ENCODE results near the gene MTCH1.
"Not testable (repeated sequence)": the region's sequence is repeated elsewhere in the genome, so short reads cannot be mapped to it uniquely, and the experiment has no call there.

MTCH1 gene

DNA sequence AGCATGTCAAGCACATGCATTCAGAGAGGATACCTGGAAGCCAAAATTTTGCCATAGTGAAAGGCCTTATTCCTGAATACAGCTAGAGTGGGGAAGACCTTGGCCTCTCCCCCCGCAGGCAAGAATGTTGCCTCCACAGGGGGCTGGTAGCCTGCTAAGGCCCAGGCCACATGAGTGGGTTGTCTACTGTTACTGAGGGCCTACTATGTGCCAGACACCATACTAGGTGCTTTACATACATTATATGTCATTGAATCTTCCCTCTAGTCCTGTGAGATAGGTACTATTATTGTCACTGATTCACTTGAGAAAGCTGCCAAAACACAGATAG lies 32.1 kb downstream of the MTCH1 start:
- peaks cover 8% of the 10 kb centered on the region for H3K4me1 ChIP-seq
- no peak overlapping the region for H3K4me3 ChIP-seq
- no peaks in the 10 kb centered on the region for H3K27me3 ChIP-seq (ENCODE audit: low read depth)
- in situ Hi-C loops (cut with MboI; ENCODE audit: low sequenced_read_pairs) = no loop called here
- no peaks in the 10 kb centered on the region for H3K36me3 ChIP-seq (replicated peaks)
- no peaks in the 10 kb centered on the region for H3K9me3 ChIP-seq
- no peak for DNase-seq (ENCODE audit: low spot score in 2 of 2)

DNA sequence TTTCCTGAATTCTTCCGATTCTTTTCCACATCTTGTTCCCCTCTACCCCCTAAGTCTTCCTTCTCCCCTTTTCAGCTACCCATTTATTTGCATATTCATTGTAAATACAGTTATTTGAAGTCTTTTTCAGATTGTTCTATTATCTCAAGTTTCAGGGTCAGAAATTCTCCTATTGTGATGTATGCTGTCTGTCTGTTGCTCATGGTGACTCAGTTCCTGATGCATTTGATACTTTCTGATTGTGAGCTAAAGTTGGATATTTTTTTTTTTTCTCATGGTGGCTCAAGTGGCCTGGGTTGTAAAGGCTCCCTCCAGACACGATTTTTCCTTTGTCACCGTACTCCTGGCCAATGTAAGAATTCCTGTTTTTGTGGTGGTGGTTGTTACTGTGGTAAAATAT lies 36.4 kb downstream of the MTCH1 start:
- Histone ChIP-seq H3K36me3 (replicated peaks) (no peaks in the 10 kb centered on the region), H3K27me3 (ENCODE audit: low read depth) (no peaks in the 10 kb centered on the region), H3K9me3 (no peaks in the 10 kb centered on the region), H3K4me3 (no peak overlapping the region), H3K4me1 (peaks cover 8% of the 10 kb centered on the region)
- DNase-seq (ENCODE audit: low spot score in 2 of 2) = no peak
- in situ Hi-C loops (cut with MboI; ENCODE audit: low sequenced_read_pairs) = no loop called here

DNA sequence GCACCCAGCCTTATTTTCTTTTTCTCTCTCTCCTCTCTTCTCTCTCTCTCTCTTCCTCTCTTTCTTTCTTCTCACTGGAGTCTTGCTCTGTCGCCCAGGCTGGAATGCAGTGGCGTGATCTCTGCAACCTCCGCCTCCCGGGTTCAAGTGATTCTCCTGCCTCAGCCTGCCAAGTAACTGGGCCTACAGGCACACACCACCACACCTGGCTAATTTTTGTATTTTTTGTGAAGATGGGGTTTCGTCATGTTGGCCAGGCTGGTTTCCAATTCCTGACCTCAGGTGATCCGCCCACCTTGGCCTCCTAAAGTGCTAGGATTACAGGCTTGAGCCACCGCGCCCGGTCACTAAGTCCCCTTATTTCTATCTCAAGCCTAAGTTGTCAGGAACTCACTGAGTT lies 36.9 kb downstream of the MTCH1 start:
- H3K36me3 ChIP-seq (replicated peaks); H3K4me3 ChIP-seq; H3K4me1 ChIP-seq; DNase-seq (ENCODE audit: low spot score in 2 of 2); in situ Hi-C loops (cut with MboI; ENCODE audit: low sequenced_read_pairs); H3K9me3 ChIP-seq; H3K27me3 ChIP-seq (ENCODE audit: low read depth): not testable (repeated sequence)

DNA sequence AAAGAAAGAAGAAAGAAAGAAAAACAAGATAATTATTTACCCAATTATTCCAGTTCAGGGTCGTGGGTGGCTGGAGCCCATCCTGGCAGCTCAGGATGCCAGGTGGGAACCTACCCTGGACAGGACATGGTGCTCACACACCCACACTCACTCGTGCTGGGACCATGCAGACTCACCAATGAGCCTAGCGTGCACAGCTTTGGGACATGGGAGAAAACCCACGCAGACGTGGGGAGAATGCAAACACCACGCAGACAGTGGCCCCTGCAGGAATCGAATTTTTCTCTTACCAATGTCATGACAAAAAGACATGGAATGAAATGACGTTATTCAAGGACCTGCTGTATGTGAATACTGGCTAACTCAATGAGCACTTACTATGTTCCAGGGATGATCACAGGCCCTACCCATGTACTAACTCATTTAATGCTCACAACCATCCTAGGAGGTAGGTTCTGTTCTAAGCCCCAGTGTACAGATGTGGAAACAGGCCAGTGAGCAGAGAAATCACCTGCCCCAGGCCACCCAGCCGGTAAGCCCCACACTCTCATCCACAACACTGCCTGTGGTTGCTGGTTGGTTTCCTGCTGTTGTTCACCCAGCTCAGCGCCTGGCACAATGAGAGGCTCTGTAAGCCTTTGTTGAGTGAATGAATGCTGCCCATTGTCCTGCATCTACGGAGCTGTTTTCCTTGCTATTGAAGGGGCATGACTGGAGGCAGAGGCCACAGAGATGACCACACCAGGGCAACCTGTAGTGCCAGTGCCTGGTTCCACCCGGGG lies 38.2 kb downstream of the MTCH1 start:
- no peaks in the 10 kb centered on the region for H3K27me3 ChIP-seq (ENCODE audit: low read depth)
- DNase-seq (ENCODE audit: low spot score in 2 of 2) = no peak
- H3K4me3 ChIP-seq = no peak overlapping the region
- in situ Hi-C loops (cut with MboI; ENCODE audit: low sequenced_read_pairs) = no loop called here
- H3K36me3 ChIP-seq (replicated peaks) = no peaks in the 10 kb centered on the region
- H3K4me1 ChIP-seq = peaks cover 8% of the 10 kb centered on the region
- H3K9me3 ChIP-seq = no peaks in the 10 kb centered on the region

DNA sequence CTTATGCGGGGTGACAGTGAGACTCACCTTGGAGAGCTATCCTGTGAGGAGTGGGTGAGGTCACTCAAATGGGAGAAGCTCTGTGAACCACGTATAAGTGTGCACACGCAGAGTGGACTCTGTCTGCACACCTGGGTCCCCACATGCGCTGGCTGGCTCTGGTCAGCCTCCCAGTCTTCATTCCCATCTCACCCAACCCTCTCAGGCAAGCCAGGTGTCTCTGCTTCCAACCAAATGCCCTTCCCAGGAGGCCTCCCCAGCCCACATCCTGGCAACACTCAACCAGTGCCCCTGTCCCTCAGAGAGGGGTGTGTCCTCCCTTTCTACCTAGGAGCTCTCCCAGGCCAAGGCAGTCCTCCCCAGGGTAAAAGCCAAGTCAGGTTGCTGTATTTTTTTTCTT lies 39.5 kb downstream of the MTCH1 start:
- in situ Hi-C loops (cut with MboI; ENCODE audit: low sequenced_read_pairs) = no loop called here

DNA sequence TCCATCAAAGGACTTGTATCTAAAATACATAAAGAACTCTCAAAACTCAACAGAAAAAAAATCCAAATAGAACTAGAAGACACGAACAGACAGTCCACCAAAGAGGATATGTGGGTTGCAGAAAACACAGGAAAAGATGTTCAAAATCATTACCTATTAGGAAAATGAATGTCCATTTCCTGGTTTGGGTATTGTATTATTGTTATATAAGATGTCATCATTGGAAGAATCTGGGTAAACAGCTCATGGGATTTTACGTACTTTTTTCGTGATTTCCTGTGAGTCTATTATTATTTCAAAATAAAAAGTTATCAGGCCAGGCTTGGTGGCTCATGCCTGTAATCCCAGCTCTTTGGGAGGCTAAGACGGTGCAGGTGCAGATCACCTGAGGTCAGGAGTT lies 40.7 kb downstream of the MTCH1 start:
- Histone ChIP-seq H3K27me3 (ENCODE audit: low read depth) (no peaks in the 10 kb centered on the region), H3K36me3 (replicated peaks) (no peaks in the 10 kb centered on the region), H3K9me3 (no peaks in the 10 kb centered on the region), H3K4me1 (peaks cover 8% of the 10 kb centered on the region), H3K4me3 (no peak overlapping the region)
- in situ Hi-C loops (cut with MboI; ENCODE audit: low sequenced_read_pairs) = no loop called here
- DNase-seq (ENCODE audit: low spot score in 2 of 2) = no peak

More for the DNA sequence above, 39.5 kb downstream of the MTCH1 start:
- Histone ChIP-seq H3K36me3 (replicated peaks) (no peaks in the 10 kb centered on the region), H3K4me1 (peaks cover 8% of the 10 kb centered on the region), H3K27me3 (ENCODE audit: low read depth) (no peaks in the 10 kb centered on the region), H3K4me3 (no peak overlapping the region), H3K9me3 (no peaks in the 10 kb centered on the region)
- DNase-seq (ENCODE audit: low spot score in 2 of 2) = no peak

DNA sequence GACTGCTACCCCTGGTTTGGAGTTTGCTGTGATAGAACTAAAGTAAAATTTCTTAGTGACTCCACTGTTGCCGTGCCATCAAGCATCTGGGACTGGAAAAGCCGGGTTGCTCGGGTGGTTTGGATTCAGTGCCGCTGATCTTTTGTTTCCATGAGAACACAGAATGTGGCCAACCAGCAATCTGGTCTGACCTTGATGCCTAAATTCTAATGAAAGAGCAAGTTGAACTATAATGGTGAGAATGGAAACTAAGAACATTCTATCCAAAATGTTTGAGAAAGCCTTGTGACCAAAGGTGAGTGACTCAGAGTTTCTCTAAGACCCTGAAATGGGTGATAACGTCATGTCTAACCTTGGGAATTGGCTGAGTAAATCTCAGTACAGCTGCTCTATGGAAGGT lies 41.3 kb downstream of the MTCH1 start:
- in situ Hi-C loops (cut with MboI; ENCODE audit: low sequenced_read_pairs) = no loop called here
- Histone ChIP-seq H3K27me3 (ENCODE audit: low read depth) (no peaks in the 10 kb centered on the region), H3K4me3 (no peak overlapping the region)

DNA sequence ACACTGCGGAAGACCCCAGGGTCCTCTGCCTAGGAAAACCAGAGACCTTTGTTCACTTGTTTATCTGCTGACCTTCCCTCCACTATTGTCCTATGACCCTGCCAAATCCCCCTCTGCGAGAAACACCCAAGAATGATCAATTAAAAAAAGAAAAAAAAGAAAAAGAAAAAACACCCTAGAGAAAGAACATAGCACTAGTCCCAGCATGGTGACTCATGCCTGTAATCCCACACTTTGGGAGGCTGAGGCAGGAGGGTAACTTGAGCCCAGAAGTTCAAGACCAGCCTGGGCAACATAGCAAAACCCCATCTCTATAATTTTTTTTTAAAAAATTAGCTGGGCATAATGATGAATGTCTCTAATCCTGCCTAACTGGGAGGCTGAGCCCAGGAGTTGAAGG lies 43.7 kb downstream of the MTCH1 start:
- DNase-seq (ENCODE audit: low spot score in 2 of 2); H3K4me3 ChIP-seq; in situ Hi-C loops (cut with MboI; ENCODE audit: low sequenced_read_pairs); H3K27me3 ChIP-seq (ENCODE audit: low read depth); H3K9me3 ChIP-seq; H3K36me3 ChIP-seq (replicated peaks); H3K4me1 ChIP-seq: not testable (repeated sequence)

More for the DNA sequence above, 41.3 kb downstream of the MTCH1 start:
- H3K9me3 ChIP-seq = no peaks in the 10 kb centered on the region
- H3K36me3 ChIP-seq (replicated peaks) = no peaks in the 10 kb centered on the region
- peaks cover 3% of the 10 kb centered on the region for H3K4me1 ChIP-seq
- DNase-seq (ENCODE audit: low spot score in 2 of 2) = no peak

DNA sequence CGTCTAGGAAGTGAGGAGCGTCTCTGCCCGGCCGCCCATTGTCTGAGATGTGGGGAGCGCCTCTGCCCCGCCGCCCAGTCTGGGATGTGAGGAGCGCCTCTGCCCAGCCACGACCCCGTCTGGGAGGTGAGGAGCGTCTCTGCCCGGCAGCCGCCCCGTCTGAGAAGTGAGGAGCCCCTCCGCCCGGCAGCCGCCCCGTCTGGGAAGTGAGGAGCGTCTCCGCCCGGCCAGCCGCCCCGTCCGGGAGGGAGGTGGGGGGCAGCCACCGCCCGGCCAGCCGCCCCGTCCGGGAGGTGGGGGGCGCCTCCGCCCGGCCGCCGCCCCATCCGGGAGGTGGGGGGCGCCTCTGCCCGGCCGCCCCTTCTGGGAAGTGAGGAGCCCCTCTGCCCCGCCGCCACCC lies 44.4 kb downstream of the MTCH1 start:
- DNase-seq (ENCODE audit: low spot score in 2 of 2); H3K36me3 ChIP-seq (replicated peaks); H3K4me3 ChIP-seq; H3K9me3 ChIP-seq; H3K27me3 ChIP-seq (ENCODE audit: low read depth); H3K4me1 ChIP-seq; in situ Hi-C loops (cut with MboI; ENCODE audit: low sequenced_read_pairs): not testable (repeated sequence)

DNA sequence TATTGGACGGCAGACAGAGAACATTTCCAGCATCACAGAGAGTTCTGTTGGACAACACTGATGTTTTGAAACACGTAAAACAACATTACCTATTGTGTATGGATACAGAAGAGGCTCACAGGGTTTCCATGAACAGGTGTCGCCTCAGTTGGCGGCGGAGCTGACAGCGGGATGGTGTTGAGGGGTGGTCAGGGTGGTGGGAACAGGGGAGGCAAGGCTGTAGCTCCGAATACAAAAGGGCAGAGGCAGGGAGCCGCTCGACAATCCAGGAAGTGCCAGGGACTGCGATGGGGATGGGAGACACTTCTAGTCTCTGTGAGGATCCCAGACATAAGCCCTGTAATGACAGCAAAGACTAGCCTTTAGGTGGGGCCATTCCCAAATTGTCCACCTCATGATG lies 46.0 kb downstream of the MTCH1 start:
- in situ Hi-C loops (cut with MboI; ENCODE audit: low sequenced_read_pairs) = no loop called here

DNA sequence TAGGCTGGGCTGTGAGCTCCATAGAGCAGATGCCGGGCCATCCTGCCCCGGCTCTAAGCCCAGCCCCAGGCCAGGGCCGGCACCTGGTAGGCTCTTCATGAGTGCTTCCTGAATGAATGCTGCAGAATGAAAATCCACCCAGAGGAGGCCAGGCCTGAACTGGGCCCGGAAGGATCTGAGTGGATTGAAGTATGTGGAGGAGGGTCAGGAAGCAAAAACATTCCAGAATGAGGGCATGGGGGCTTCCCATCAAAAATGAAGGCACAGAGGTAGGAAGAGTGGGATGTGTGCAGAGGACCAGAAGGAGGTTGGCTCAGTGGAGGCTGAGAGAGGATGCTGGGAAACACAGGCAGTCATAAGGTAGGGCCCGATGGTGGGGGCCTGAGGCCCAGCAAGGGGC lies 47.0 kb downstream of the MTCH1 start:
- in situ Hi-C loops (cut with MboI; ENCODE audit: low sequenced_read_pairs); DNase-seq (ENCODE audit: low spot score in 2 of 2); H3K9me3 ChIP-seq; H3K27me3 ChIP-seq (ENCODE audit: low read depth); H3K4me1 ChIP-seq; H3K36me3 ChIP-seq (replicated peaks); H3K4me3 ChIP-seq: not testable (repeated sequence)

More for the DNA sequence above, 46.0 kb downstream of the MTCH1 start:
- H3K27me3 ChIP-seq (ENCODE audit: low read depth) = no peaks in the 10 kb centered on the region
- H3K4me1 ChIP-seq = no peaks in the 10 kb centered on the region
- H3K9me3 ChIP-seq = no peaks in the 10 kb centered on the region
- H3K36me3 ChIP-seq (replicated peaks) = no peaks in the 10 kb centered on the region
- H3K4me3 ChIP-seq = no peak overlapping the region
- DNase-seq (ENCODE audit: low spot score in 2 of 2) = no peak

DNA sequence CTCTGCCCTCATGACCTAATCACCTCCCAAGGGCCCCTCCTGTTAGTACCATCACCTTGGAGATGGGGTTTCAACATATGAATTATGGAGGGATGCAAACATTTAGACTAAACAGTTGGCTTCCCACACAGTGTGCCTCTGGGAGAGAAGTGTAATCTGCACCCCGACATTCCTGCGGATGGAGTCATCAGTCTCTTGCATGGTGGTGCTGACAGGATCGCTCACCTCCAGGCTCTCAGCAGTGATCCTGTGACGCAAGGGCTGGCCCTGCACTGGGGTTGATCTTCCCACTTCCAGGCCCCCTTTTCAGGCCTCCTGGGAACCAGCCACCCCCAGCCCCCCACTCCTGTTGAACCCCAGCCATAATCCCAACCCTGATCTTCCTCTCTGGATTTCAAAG lies 47.5 kb downstream of the MTCH1 start:
- DNase-seq (ENCODE audit: low spot score in 2 of 2) = no peak
- no peak overlapping the region for H3K4me3 ChIP-seq
- H3K27me3 ChIP-seq (ENCODE audit: low read depth) = no peaks in the 10 kb centered on the region
- H3K4me1 ChIP-seq = no peaks in the 10 kb centered on the region
- no peaks in the 10 kb centered on the region; the same call in 1 of the 2 replicates for H3K9me3 ChIP-seq
- in situ Hi-C loops (cut with MboI; ENCODE audit: low sequenced_read_pairs) = no loop called here
- H3K36me3 ChIP-seq (replicated peaks) = no peaks in the 10 kb centered on the region

DNA sequence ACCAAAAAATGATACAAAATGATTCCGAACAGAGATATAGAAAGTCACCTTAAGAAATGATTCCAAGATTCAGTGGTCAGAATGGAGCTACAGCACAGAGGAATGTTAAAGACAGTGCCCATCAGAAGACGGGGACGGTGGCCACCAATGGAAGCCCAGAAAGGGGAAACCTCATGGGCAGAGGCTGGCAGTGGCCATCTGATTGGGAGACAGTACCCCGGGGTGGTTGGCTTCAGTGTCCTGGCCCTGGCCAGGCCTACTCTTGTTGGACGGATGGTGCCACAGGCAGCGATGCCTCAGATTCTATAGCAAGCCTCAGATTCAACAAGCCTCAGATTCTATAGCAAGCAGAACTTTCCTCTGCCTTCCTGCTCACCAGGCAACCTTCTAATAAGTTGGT lies 48.1 kb downstream of the MTCH1 start:
- in situ Hi-C loops (cut with MboI; ENCODE audit: low sequenced_read_pairs) = no loop called here
- Histone ChIP-seq H3K4me1 (no peaks in the 10 kb centered on the region), H3K27me3 (ENCODE audit: low read depth) (no peaks in the 10 kb centered on the region), H3K36me3 (replicated peaks) (no peaks in the 10 kb centered on the region), H3K4me3 (no peak overlapping the region), H3K9me3 (no peaks in the 10 kb centered on the region; the same call in 1 of the 2 replicates)
- no peak for DNase-seq (ENCODE audit: low spot score in 2 of 2)

DNA sequence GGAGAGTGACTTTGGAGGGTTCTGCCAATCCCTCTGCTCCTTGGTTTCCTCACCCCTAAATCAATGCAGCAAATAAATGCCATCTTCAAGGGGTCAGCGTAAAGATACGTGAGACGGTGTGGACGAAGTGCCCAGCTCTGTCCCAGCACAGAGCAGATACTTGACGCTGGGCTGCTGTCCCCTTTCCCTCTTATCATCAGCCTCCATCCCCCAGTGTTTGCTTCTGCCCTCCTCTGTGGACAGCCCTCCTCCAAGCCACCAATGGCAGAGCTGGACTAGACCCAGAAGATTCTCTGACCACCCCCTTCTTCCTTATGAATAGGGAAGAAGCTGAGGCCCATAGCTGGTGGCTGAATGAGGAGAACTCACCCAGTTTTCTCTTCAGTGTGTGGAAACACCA lies 49.2 kb downstream of the MTCH1 start:
- Histone ChIP-seq H3K9me3 (no peaks in the 10 kb centered on the region; the same call in 1 of the 2 replicates), H3K4me1 (no peaks in the 10 kb centered on the region), H3K36me3 (replicated peaks) (no peaks in the 10 kb centered on the region), H3K4me3 (no peak overlapping the region), H3K27me3 (ENCODE audit: low read depth) (no peaks in the 10 kb centered on the region)
- no peak for DNase-seq (ENCODE audit: low spot score in 2 of 2)
- in situ Hi-C loops (cut with MboI; ENCODE audit: low sequenced_read_pairs) = no loop called here

DNA sequence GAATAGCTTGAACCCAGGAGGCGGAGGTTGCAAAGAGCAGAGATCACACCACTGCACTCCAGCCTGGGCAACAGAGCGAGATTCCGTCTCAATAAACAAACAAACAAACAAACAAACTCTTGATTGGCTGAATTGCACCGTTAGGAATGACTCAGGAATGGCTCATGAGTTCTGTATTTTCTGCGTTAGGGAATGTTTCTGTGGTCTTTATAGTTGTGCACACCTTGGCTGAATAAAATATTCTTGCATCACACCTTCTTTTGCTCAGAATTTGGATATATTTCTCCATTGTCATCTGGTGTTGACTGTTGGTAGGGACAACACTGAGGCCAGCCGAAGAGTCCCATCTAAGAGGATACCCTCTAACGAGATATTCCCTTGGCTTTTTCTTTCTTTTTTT lies 51.1 kb downstream of the MTCH1 start:
- H3K9me3 ChIP-seq = no peaks in the 10 kb centered on the region; the same call in 1 of the 2 replicates
- DNase-seq (ENCODE audit: low spot score in 2 of 2) = no peak
- H3K4me3 ChIP-seq = no peak overlapping the region
- no peaks in the 10 kb centered on the region for H3K27me3 ChIP-seq (ENCODE audit: low read depth)
- in situ Hi-C loops (cut with MboI; ENCODE audit: low sequenced_read_pairs) = no loop called here
- H3K36me3 ChIP-seq (replicated peaks) = no peaks in the 10 kb centered on the region
- H3K4me1 ChIP-seq = no peaks in the 10 kb centered on the region
